GM12873 (cell line): ENCODE data around the gene NAP1L5.

Source experiments
- CTCF ChIP-seq: IDR thresholded peaks from 2 replicates; pipeline ENCODE4 v1.5.1; 2012; ENCODE audit warnings: low read depth, mild to moderate bottlenecking, moderate library complexity, low read length, control low read depth; ENCODE audit not compliant: insufficient read depth; ENCODE audit errors: missing control alignments

The NAP1L5 gene

GRCh38 chr4:88742561-88742960, 44.9 kb upstream of the NAP1L5 start:
- no peak for TF ChIP-seq CTCF

GRCh38 chr4:88738180-88738579, 40.6 kb upstream of the NAP1L5 start:
- TF ChIP-seq CTCF = no peak

- no peak for TF ChIP-seq CTCF
Observed at GRCh38 chr4:88737307-88737941, 39.8 kb upstream of the NAP1L5 start.

GRCh38 chr4:88736264-88736663, 38.6 kb upstream of the NAP1L5 start:
- TF ChIP-seq CTCF = no peak

GRCh38 chr4:88735564-88735963, 37.9 kb upstream of the NAP1L5 start:
- TF ChIP-seq CTCF = no peak

GRCh38 chr4:88734403-88734949, 36.8 kb upstream of the NAP1L5 start:
- no peak for TF ChIP-seq CTCF

- TF ChIP-seq CTCF = no peak
Observed at GRCh38 chr4:88732714-88733368, 35.2 kb upstream of the NAP1L5 start.
